GM23338 (cell line): ENCODE results near the gene FAM13B. TPM values are rescaled to one million over a fixed set of nuclear protein-coding genes. Genes with fewer than 3 reads are reported as not detected.

Experiments used
- ATAC-seq: fragments of 200-7000 bp; cut with Tn5 transposase; 3 replicates; pipeline ENCODE4 v1.9.1; 2020
- DNase-seq: peaks from one replicate; pipeline ENCODE4 v3.0.0-alpha.2; 2015; ENCODE audit warnings: low spot score
- H2AFZ ChIP-seq: fragments of 200-600 bp; sonication (generic); 2 replicates; pipeline ENCODE4 v1.8.0; 2016; ENCODE audit warnings: antibody characterized with exemption, mild to moderate bottlenecking, moderate library complexity
- H3F3A ChIP-seq: fragments of 200-600 bp; sonication (generic); replicated peaks from 2 replicates; pipeline ENCODE4 v1.8.0; 2017; ENCODE audit warnings: antibody characterized with exemption, mixed run types, low read depth
- H3K27ac ChIP-seq: fragments of 200-600 bp; sonication (generic); 2 replicates; pipeline ENCODE4 v1.6.1; 2016; ENCODE audit warnings: low read depth
- H3K27me3 ChIP-seq: fragments of 200-600 bp; sonication (generic); 2 replicates; pipeline ENCODE4 v1.8.0; 2016; ENCODE audit warnings: mild to moderate bottlenecking, mixed run types, moderate library complexity; ENCODE audit not compliant: insufficient read depth
- H3K36me3 ChIP-seq: fragments of 200-600 bp; sonication (generic); 2 replicates; pipeline ENCODE4 v1.8.0; 2016; ENCODE audit warnings: mild to moderate bottlenecking; ENCODE audit not compliant: insufficient read depth
- H3K4me1 ChIP-seq: fragments of 200-600 bp; sonication (generic); 2 replicates; pipeline ENCODE4 v1.8.0; 2016; ENCODE audit warnings: mild to moderate bottlenecking, moderate library complexity; ENCODE audit not compliant: insufficient read depth
- H3K4me2 ChIP-seq: fragments of 200-600 bp; sonication (generic); 2 replicates; pipeline ENCODE4 v1.7.1; 2017; ENCODE audit warnings: mixed run types
- H3K4me3 ChIP-seq: fragments of 200-600 bp; sonication (generic); 2 replicates; pipeline ENCODE4 v1.6.1; 2016; ENCODE audit warnings: mixed run types
- H3K79me2 ChIP-seq: fragments of 200-600 bp; sonication (generic); replicated peaks from 2 replicates; pipeline ENCODE4 v1.8.0; 2017; ENCODE audit warnings: mild to moderate bottlenecking; ENCODE audit not compliant: insufficient read depth
- H3K9me2 ChIP-seq: fragments of 200-600 bp; sonication (generic); 2 replicates; pipeline ENCODE4 v1.8.0; 2017; ENCODE audit not compliant: insufficient read depth
- H4K20me1 ChIP-seq: fragments of 200-600 bp; sonication (generic); replicated peaks from 2 replicates; pipeline ENCODE4 v1.8.0; 2017; ENCODE audit warnings: mild to moderate bottlenecking; ENCODE audit not compliant: insufficient read depth
- H3K27ac Mint-ChIP-seq: 2 replicates; pipeline ENCODE4 v1.8.0; 2020; ENCODE audit warnings: inconsistent platforms, mild to moderate bottlenecking, moderate library complexity, mixed read lengths
- H3K27me3 Mint-ChIP-seq: 3 replicates; pipeline ENCODE4 v1.8.0; 2022; ENCODE audit warnings: low read depth, mild to moderate bottlenecking, moderate library complexity, mixed read lengths, inconsistent platforms; ENCODE audit not compliant: insufficient read depth, poor library complexity
- H3K36me3 Mint-ChIP-seq: 3 replicates; pipeline ENCODE4 v1.8.0; 2021; ENCODE audit warnings: low read depth, mild to moderate bottlenecking, inconsistent platforms, moderate library complexity, mixed read lengths
- H3K4me1 Mint-ChIP-seq: 3 replicates; pipeline ENCODE4 v1.8.0; 2020; ENCODE audit warnings: mild to moderate bottlenecking, inconsistent platforms, mixed read lengths
- H3K4me3 Mint-ChIP-seq: 3 replicates; pipeline ENCODE4 v1.8.0; 2021; ENCODE audit warnings: moderate library complexity, mild to moderate bottlenecking, inconsistent platforms, mixed read lengths
- H3K9me3 Mint-ChIP-seq: 3 replicates; pipeline ENCODE4 v1.8.0; 2020; ENCODE audit warnings: moderate library complexity, mild to moderate bottlenecking, inconsistent platforms, mixed read lengths
- CREB1 ChIP-seq: fragments of 250-450 bp; sonication (Bioruptor Pico); IDR thresholded peaks from 2 replicates; pipeline ENCODE4 v1.5.0; 2020; ENCODE audit warnings: low read depth, mild to moderate bottlenecking, moderate library complexity
- POLR2AphosphoS5 ChIP-seq: IDR thresholded peaks from 2 replicates; pipeline ENCODE4 v1.6.1; 2016; ENCODE audit warnings: antibody characterized with exemption, low read depth
- ZNF114 ChIP-seq: fragments of 250-450 bp; sonication (Bioruptor Pico); IDR thresholded peaks from 2 replicates; pipeline ENCODE4 v1.5.0; 2020; ENCODE audit warnings: mild to moderate bottlenecking, moderate library complexity
- ZNF331 ChIP-seq: fragments of 250-450 bp; sonication (Bioruptor Pico); IDR thresholded peaks from 2 replicates; pipeline ENCODE4 v1.5.0; 2020; ENCODE audit warnings: low read depth, mild to moderate bottlenecking, moderate library complexity
- polyA plus RNA-seq: library from polyadenylated mRNA; unstranded; fragments of >200 nt; fragmentation: Nextera tagmentation; extraction: Ambion mirVana; gene quantifications from 2 replicates; pipeline ENCODE4 v1.2.1, GENCODE V29; 2016
- total RNA-seq: library from RNA; depleted of rRNA; stranded (reverse); fragments of >200 nt; shearing (Covaris generic); gene quantifications from 2 replicates; pipeline ENCODE4 v1.2.3, GENCODE V29; 2014
- TF ChIP-seq, protein P1 (sequence below), 2 experiments: fragments of 200-600 bp in 1 of 2; sonication (generic) in 1 of 2; conservative IDR thresholded peaks; 2 replicates each; pipeline versions ENCODE4 v1.5.1 to v1.6.1; 2016 to 2017; ENCODE audit warnings: antibody characterized with exemption in 2 of 2, low read depth in 2 of 2, mild to moderate bottlenecking in 2 of 2, moderate library complexity in 1 of 2
- TF ChIP-seq, protein P2 (sequence below): IDR thresholded peaks from one replicate; pipeline ENCODE4 v1.6.1; 2018; ENCODE audit warnings: antibody characterized with exemption; ENCODE audit not compliant: unreplicated experiment
- TF ChIP-seq, protein P3 (sequence below): fragments of 250-450 bp; sonication (Bioruptor Pico); IDR thresholded peaks from 2 replicates; pipeline ENCODE4 v1.5.0; 2020; ENCODE audit warnings: mild to moderate bottlenecking, moderate library complexity

The FAM13B gene
- total and polyA plus RNA-seq, 2 experiments from 2014 or later, result 12.9 to 30.2 TPM

DNA sequence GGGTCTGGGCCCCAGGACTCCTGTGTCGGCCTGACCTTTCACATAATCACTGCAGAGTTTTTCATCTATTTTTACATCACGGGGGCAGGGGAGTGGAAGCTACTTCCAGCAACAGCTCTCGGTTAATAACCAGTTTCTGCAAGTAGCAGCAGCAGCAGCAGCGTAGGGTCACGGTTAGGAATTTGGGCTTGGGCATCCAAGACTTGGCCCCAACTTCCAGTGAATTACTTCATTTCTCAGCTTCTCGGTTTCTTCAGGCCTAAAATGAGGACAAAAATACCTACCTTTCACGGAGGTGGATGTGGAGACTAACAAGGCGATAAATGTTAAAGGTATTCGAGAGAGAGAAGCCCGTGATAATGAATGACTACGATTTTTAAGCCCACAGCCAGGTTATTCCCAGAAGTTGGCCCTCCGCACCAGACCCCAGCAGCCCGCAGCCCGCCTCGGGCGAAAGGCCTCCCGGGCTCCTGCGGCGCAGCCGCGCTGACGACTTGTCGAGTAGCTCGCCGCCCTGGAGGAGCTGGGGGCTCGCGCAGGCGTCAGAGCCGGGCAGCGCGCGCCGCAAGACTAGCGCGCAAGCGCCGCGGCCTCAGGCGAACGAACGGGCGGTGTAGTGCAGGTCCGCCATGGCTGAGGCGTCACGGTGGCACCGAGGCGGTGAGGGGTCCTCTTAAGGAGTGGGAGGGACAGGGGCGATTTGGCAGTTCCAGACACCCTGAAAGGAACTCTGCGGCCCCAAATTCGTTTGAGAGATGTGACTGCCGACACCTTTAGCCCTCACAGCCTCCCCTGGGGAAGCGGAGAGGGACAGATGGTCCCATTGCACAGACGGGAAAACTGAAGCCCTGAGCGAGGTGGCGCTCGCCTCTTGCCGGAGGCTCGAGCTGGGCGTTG lies 143.8 kb downstream of the FAM13B start, which contains the start of gene PKD2L2:
Gene PKD2L2 (plus strand): TSS at position 595 of the 897 bp plus-strand sequence. CDS start 35 bp downstream, at position 630.
- Histone ChIP-seq H3K79me2 (no peaks in the 10 kb centered on the region), H3K4me2 (peak within 1 kb of the TSS; percentile 76), H3K9me2 (no peaks in the 10 kb centered on the region), H3K27ac (no peak within 1 kb of the TSS; the same call in 1 of the 2 replicates), H4K20me1 (no peaks in the 10 kb centered on the region), H3F3A (peaks cover 7% of the 10 kb centered on the region; the same call in 1 of the 2 replicates), H3K4me1 (peaks cover 16% of the 10 kb centered on the region), H3K4me3 (peak within 1 kb of the TSS; percentile 52), H3K27me3 (no peaks in the 10 kb centered on the region), H3K36me3 (no peaks in the 10 kb centered on the region), H2AFZ (peak within 1 kb of the TSS; percentile 99)
- Mint-ChIP-seq H3K36me3 (no peaks in the 10 kb centered on the region), H3K27ac (peak within 1 kb of the TSS; percentile 26; the same call in 1 of the 2 replicates), H3K4me1 (peaks cover 13% of the 10 kb centered on the region; the same call in 2 of the 3 replicates), H3K27me3 (peaks cover 3% of the 10 kb centered on the region), H3K9me3 (no peaks in the 10 kb centered on the region; the same call in 2 of the 3 replicates), H3K4me3 (peak within 1 kb of the TSS; percentile 65)
- DNase-seq, result peak; percentile 94
- ATAC-seq, result peak; percentile 98
- TF ChIP-seq ZNF331 (CRISPR knock-in tag), result no peak
- peak; percentile 78 for TF ChIP-seq CREB1
- TF ChIP-seq POLR2AphosphoS5, result peak; percentile 68
- TF ChIP-seq, protein P1, sequence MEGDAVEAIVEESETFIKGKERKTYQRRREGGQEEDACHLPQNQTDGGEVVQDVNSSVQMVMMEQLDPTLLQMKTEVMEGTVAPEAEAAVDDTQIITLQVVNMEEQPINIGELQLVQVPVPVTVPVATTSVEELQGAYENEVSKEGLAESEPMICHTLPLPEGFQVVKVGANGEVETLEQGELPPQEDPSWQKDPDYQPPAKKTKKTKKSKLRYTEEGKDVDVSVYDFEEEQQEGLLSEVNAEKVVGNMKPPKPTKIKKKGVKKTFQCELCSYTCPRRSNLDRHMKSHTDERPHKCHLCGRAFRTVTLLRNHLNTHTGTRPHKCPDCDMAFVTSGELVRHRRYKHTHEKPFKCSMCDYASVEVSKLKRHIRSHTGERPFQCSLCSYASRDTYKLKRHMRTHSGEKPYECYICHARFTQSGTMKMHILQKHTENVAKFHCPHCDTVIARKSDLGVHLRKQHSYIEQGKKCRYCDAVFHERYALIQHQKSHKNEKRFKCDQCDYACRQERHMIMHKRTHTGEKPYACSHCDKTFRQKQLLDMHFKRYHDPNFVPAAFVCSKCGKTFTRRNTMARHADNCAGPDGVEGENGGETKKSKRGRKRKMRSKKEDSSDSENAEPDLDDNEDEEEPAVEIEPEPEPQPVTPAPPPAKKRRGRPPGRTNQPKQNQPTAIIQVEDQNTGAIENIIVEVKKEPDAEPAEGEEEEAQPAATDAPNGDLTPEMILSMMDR (conservative IDR thresholded peaks at IDR 0.05; ENCODE audit: low read depth in 2 of 2), result no peak

DNA sequence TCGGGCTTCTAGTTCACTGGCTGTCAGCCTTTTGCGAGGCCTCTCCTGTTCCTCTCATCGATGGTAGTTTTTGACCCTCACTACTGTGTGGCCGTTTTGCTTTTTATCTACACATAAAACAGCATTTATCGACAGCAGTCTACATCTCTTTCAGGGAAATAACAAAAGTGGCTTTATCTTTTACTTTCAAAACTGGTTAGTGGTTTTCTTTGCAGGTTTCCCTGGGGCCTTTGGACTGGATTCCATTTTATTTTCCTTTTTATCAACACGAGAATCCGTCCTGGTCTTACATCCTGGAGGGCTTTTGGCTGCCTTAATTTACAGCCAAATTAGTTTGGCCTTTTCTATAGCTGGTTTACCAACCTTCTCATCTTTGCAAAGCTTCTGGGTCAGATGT lies 144.4 kb downstream of the FAM13B start:
- H3K27ac ChIP-seq, result no peak overlapping the region; the same call in 1 of the 2 replicates
- TF ChIP-seq ZNF114, result no peak
- TF ChIP-seq POLR2AphosphoS5, result no peak
- TF ChIP-seq, protein P2, sequence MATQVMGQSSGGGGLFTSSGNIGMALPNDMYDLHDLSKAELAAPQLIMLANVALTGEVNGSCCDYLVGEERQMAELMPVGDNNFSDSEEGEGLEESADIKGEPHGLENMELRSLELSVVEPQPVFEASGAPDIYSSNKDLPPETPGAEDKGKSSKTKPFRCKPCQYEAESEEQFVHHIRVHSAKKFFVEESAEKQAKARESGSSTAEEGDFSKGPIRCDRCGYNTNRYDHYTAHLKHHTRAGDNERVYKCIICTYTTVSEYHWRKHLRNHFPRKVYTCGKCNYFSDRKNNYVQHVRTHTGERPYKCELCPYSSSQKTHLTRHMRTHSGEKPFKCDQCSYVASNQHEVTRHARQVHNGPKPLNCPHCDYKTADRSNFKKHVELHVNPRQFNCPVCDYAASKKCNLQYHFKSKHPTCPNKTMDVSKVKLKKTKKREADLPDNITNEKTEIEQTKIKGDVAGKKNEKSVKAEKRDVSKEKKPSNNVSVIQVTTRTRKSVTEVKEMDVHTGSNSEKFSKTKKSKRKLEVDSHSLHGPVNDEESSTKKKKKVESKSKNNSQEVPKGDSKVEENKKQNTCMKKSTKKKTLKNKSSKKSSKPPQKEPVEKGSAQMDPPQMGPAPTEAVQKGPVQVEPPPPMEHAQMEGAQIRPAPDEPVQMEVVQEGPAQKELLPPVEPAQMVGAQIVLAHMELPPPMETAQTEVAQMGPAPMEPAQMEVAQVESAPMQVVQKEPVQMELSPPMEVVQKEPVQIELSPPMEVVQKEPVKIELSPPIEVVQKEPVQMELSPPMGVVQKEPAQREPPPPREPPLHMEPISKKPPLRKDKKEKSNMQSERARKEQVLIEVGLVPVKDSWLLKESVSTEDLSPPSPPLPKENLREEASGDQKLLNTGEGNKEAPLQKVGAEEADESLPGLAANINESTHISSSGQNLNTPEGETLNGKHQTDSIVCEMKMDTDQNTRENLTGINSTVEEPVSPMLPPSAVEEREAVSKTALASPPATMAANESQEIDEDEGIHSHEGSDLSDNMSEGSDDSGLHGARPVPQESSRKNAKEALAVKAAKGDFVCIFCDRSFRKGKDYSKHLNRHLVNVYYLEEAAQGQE, result no peak
- TF ChIP-seq, protein P3, sequence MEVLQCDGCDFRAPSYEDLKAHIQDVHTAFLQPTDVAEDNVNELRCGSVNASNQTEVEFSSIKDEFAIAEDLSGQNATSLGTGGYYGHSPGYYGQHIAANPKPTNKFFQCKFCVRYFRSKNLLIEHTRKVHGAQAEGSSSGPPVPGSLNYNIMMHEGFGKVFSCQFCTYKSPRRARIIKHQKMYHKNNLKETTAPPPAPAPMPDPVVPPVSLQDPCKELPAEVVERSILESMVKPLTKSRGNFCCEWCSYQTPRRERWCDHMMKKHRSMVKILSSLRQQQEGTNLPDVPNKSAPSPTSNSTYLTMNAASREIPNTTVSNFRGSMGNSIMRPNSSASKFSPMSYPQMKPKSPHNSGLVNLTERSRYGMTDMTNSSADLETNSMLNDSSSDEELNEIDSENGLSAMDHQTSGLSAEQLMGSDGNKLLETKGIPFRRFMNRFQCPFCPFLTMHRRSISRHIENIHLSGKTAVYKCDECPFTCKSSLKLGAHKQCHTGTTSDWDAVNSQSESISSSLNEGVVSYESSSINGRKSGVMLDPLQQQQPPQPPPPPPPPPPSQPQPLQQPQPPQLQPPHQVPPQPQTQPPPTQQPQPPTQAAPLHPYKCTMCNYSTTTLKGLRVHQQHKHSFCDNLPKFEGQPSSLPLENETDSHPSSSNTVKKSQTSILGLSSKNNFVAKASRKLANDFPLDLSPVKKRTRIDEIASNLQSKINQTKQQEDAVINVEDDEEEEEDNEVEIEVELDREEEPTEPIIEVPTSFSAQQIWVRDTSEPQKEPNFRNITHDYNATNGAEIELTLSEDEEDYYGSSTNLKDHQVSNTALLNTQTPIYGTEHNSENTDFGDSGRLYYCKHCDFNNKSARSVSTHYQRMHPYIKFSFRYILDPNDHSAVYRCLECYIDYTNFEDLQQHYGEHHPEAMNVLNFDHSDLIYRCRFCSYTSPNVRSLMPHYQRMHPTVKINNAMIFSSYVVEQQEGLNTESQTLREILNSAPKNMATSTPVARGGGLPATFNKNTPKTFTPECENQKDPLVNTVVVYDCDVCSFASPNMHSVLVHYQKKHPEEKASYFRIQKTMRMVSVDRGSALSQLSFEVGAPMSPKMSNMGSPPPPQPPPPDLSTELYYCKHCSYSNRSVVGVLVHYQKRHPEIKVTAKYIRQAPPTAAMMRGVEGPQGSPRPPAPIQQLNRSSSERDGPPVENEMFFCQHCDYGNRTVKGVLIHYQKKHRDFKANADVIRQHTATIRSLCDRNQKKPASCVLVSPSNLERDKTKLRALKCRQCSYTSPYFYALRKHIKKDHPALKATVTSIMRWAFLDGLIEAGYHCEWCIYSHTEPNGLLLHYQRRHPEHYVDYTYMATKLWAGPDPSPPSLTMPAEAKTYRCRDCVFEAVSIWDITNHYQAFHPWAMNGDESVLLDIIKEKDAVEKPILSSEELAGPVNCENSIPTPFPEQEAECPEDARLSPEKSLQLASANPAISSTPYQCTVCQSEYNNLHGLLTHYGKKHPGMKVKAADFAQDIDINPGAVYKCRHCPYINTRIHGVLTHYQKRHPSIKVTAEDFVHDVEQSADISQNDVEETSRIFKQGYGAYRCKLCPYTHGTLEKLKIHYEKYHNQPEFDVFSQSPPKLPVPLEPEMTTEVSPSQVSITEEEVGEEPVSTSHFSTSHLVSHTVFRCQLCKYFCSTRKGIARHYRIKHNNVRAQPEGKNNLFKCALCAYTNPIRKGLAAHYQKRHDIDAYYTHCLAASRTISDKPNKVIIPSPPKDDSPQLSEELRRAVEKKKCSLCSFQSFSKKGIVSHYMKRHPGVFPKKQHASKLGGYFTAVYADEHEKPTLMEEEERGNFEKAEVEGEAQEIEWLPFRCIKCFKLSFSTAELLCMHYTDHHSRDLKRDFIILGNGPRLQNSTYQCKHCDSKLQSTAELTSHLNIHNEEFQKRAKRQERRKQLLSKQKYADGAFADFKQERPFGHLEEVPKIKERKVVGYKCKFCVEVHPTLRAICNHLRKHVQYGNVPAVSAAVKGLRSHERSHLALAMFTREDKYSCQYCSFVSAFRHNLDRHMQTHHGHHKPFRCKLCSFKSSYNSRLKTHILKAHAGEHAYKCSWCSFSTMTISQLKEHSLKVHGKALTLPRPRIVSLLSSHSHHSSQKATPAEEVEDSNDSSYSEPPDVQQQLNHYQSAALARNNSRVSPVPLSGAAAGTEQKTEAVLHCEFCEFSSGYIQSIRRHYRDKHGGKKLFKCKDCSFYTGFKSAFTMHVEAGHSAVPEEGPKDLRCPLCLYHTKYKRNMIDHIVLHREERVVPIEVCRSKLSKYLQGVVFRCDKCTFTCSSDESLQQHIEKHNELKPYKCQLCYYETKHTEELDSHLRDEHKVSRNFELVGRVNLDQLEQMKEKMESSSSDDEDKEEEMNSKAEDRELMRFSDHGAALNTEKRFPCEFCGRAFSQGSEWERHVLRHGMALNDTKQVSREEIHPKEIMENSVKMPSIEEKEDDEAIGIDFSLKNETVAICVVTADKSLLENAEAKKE, result no peak
- TF ChIP-seq CREB1, result no peak

More for the DNA sequence above, 144.4 kb downstream of the FAM13B start:
- Histone ChIP-seq H3F3A (peaks cover 7% of the 10 kb centered on the region; the same call in 1 of the 2 replicates), H3K9me2 (no peaks in the 10 kb centered on the region), H3K4me2 (peak overlapping the region; percentile 76), H3K79me2 (no peaks in the 10 kb centered on the region), H2AFZ (peak overlapping the region; percentile 99), H3K4me3 (peak overlapping the region; percentile 52), H3K4me1 (peaks cover 16% of the 10 kb centered on the region), H3K36me3 (no peaks in the 10 kb centered on the region), H3K27me3 (no peaks in the 10 kb centered on the region), H4K20me1 (no peaks in the 10 kb centered on the region)
- Mint-ChIP-seq H3K9me3 (no peaks in the 10 kb centered on the region; the same call in 2 of the 3 replicates), H3K4me3 (peak overlapping the region; percentile 65), H3K27me3 (peaks cover 3% of the 10 kb centered on the region), H3K4me1 (peaks cover 13% of the 10 kb centered on the region; the same call in 2 of the 3 replicates), H3K27ac (peak overlapping the region; percentile 2; the same call in 1 of the 2 replicates), H3K36me3 (no peaks in the 10 kb centered on the region)
- DNase-seq (no peak), ATAC-seq (no peak)
